H9 (cell line): ENCODE measurements around the gene PDZRN4. TPM values are rescaled to one million over a fixed set of nuclear protein-coding genes. Genes with fewer than 3 reads are reported as not detected.

Experiments used
- DNase-seq: peaks from one replicate; pipeline ENCODE4 v3.0.0-alpha.2; 2017
- H2AFZ ChIP-seq: one replicate; pipeline ENCODE4 v1.6.1; 2013; ENCODE audit warnings: mild to moderate bottlenecking, low read length, control low read depth, moderate library complexity
- H2AK5ac ChIP-seq: 2 replicates; pipeline ENCODE4 v1.6.1; 2013; ENCODE audit warnings: low read length, control low read depth, mixed read lengths; ENCODE audit not compliant: insufficient read length
- H2BK120ac ChIP-seq: one replicate; pipeline ENCODE4 v1.6.1; 2013; ENCODE audit warnings: low read depth, mild to moderate bottlenecking, low read length, control low read depth, inconsistent platforms; ENCODE audit not compliant: poor library complexity, severe bottlenecking
- H2BK12ac ChIP-seq: 2 replicates; pipeline ENCODE4 v1.6.1; 2013; ENCODE audit warnings: low read length, control low read depth, mixed read lengths, low read depth; ENCODE audit not compliant: insufficient read length
- H2BK15ac ChIP-seq: 2 replicates; pipeline ENCODE4 v1.6.1; 2013; ENCODE audit warnings: low read depth, low read length, control low read depth
- H2BK20ac ChIP-seq: one replicate; pipeline ENCODE4 v1.6.1; 2013; ENCODE audit warnings: low read depth, mild to moderate bottlenecking, low read length, control low read depth, inconsistent platforms; ENCODE audit not compliant: poor library complexity, severe bottlenecking
- H2BK5ac ChIP-seq: 2 replicates; pipeline ENCODE4 v1.6.1; 2013; ENCODE audit warnings: low read length, control low read depth, mixed read lengths; ENCODE audit not compliant: insufficient read length
- H3K14ac ChIP-seq: 2 replicates; pipeline ENCODE4 v1.6.1; 2013; ENCODE audit warnings: low read length, control low read depth; ENCODE audit not compliant: insufficient read depth
- H3K18ac ChIP-seq: 2 replicates; pipeline ENCODE4 v1.6.1; 2013; ENCODE audit warnings: low read depth, mild to moderate bottlenecking, mixed read lengths, low read length, control low read depth; ENCODE audit not compliant: insufficient read length
- H3K23ac ChIP-seq: 2 replicates; pipeline ENCODE4 v1.6.1; 2013; ENCODE audit warnings: low read length, control low read depth, mixed read lengths, low read depth; ENCODE audit not compliant: insufficient read length
- H3K23me2 ChIP-seq: 2 replicates; pipeline ENCODE4 v1.6.1; 2013; ENCODE audit warnings: low read depth, mild to moderate bottlenecking, mixed read lengths, low read length, control low read depth; ENCODE audit not compliant: insufficient read length, poor library complexity, severe bottlenecking
- H3K27ac ChIP-seq: 2 replicates; pipeline ENCODE4 v1.5.1; 2013; ENCODE audit warnings: low read length, control low read depth, mixed read lengths, low read depth; ENCODE audit not compliant: insufficient read length
- H3K27me3 ChIP-seq: 2 replicates; pipeline ENCODE4 v1.6.1; 2013; ENCODE audit warnings: low read length, control low read depth, inconsistent platforms; ENCODE audit not compliant: insufficient read depth
- H3K4ac ChIP-seq: 2 replicates; pipeline ENCODE4 v1.6.1; 2013; ENCODE audit warnings: low read depth, mild to moderate bottlenecking, control low read depth, inconsistent platforms, low read length, moderate library complexity
- H3K4me1 ChIP-seq: 2 replicates; pipeline ENCODE4 v1.6.1; 2013; ENCODE audit warnings: low read length, control low read depth, inconsistent platforms; ENCODE audit not compliant: insufficient read depth
- H3K4me2 ChIP-seq: 2 replicates; pipeline ENCODE4 v1.6.1; 2013; ENCODE audit warnings: low read length, control low read depth, mixed read lengths; ENCODE audit not compliant: insufficient read length, insufficient read depth
- H3K56ac ChIP-seq: 2 replicates; pipeline ENCODE4 v1.6.1; 2013; ENCODE audit warnings: low read depth, mild to moderate bottlenecking, mixed read lengths, low read length, control low read depth; ENCODE audit not compliant: insufficient read length
- H3K79me1 ChIP-seq: 2 replicates; pipeline ENCODE4 v1.6.1; 2013; ENCODE audit warnings: low read depth, mild to moderate bottlenecking, moderate library complexity, low read length, control low read depth, inconsistent platforms; ENCODE audit not compliant: insufficient read depth, poor library complexity, severe bottlenecking
- H3K79me2 ChIP-seq: 2 replicates; pipeline ENCODE4 v1.6.1; 2013; ENCODE audit warnings: low read length, control low read depth, inconsistent platforms; ENCODE audit not compliant: insufficient read depth
- H3K9ac ChIP-seq: 2 replicates; pipeline ENCODE4 v1.6.1; 2013; ENCODE audit warnings: low read length, control low read depth, mixed read lengths; ENCODE audit not compliant: insufficient read length; ENCODE audit errors: extremely low read depth
- H3K9me3 ChIP-seq: one replicate; pipeline ENCODE4 v1.6.1; 2013; ENCODE audit warnings: low read depth, low read length, inconsistent platforms; ENCODE audit not compliant: control insufficient read depth
- H3T11ph ChIP-seq: one replicate; pipeline ENCODE4 v1.6.1; 2013; ENCODE audit warnings: mild to moderate bottlenecking, low read length, control low read depth, inconsistent platforms
- H4K20me1 ChIP-seq: one replicate; pipeline ENCODE4 v1.6.1; 2013; ENCODE audit not compliant: control insufficient read depth, insufficient read length, insufficient read depth
- H4K5ac ChIP-seq: 2 replicates; pipeline ENCODE4 v1.6.1; 2013; ENCODE audit warnings: low read depth, mild to moderate bottlenecking, mixed read lengths, low read length, control low read depth; ENCODE audit not compliant: insufficient read length
- H4K8ac ChIP-seq: replicated peaks from 2 replicates; pipeline ENCODE4 v1.6.1; 2013; ENCODE audit warnings: low read length, control low read depth, mixed read lengths, low read depth; ENCODE audit not compliant: insufficient read length
- H4K91ac ChIP-seq: 2 replicates; pipeline ENCODE4 v1.6.1; 2013; ENCODE audit warnings: low read depth, mild to moderate bottlenecking, moderate library complexity, mixed read lengths, low read length, control low read depth; ENCODE audit not compliant: insufficient read length
- H3K27ac Mint-ChIP-seq, 3 experiments: 2 replicates in 2 of 3; 3 replicates in 1 of 3; pipeline ENCODE4 v1.8.0; 2020 to 2021; ENCODE audit warnings: mixed read lengths in 3 of 3, mild to moderate bottlenecking in 1 of 3, moderate library complexity in 1 of 3
- H3K27me3 Mint-ChIP-seq: 2 replicates; pipeline ENCODE4 v1.8.0; 2021; ENCODE audit warnings: low read depth, mild to moderate bottlenecking, moderate library complexity, mixed read lengths
- H3K36me3 Mint-ChIP-seq, 3 experiments: 2 replicates in 2 of 3; 3 replicates in 1 of 3; pipeline ENCODE4 v1.8.0; 2020 to 2021; ENCODE audit warnings: low read depth in 3 of 3, mixed read lengths in 3 of 3; ENCODE audit not compliant: insufficient read depth in 1 of 3
- H3K4me1 Mint-ChIP-seq, 2 experiments: 2 replicates each; pipeline ENCODE4 v1.8.0; 2020; ENCODE audit warnings: mixed read lengths in 2 of 2
- H3K4me3 Mint-ChIP-seq, 2 experiments: 2 replicates in 1 of 2; 3 replicates in 1 of 2; pipeline ENCODE4 v1.8.0; 2020 to 2021; ENCODE audit warnings: mild to moderate bottlenecking in 2 of 2, mixed read lengths in 2 of 2, moderate library complexity in 1 of 2
- H3K9me3 Mint-ChIP-seq, 2 experiments: 2 replicates in 1 of 2; 3 replicates in 1 of 2; pipeline ENCODE4 v1.8.0; 2020; ENCODE audit warnings: mild to moderate bottlenecking in 2 of 2, mixed read lengths in 2 of 2, moderate library complexity in 1 of 2
- CTCF ChIP-seq: fragments of 200-600 bp; sonication (generic); conservative IDR thresholded peaks from 3 replicates; pipeline ENCODE4 v1.8.0; 2021; ENCODE audit warnings: antibody characterized with exemption, mild to moderate bottlenecking
- WGBS: extraction: QIAGEN DNeasy Blood & Tissue Kit; methylation state at CpG from one replicate; pipeline ENCODE4 v1.1.7; 2013; ENCODE audit warnings: missing lambda C conversion rate, low lambda C conversion rate, mixed read lengths; ENCODE audit not compliant: insufficient read length; ENCODE audit errors: extremely low coverage; 5-methylcytosine and 5-hydroxymethylcytosine counted together
- total RNA-seq: library from RNA; stranded (reverse); gene quantifications from 2 replicates; pipeline ENCODE4 v1.2.1, GENCODE V29; 2021

The PDZRN4 gene
- total RNA-seq, 1 experiment from 2014 or later = not detected

DNA sequence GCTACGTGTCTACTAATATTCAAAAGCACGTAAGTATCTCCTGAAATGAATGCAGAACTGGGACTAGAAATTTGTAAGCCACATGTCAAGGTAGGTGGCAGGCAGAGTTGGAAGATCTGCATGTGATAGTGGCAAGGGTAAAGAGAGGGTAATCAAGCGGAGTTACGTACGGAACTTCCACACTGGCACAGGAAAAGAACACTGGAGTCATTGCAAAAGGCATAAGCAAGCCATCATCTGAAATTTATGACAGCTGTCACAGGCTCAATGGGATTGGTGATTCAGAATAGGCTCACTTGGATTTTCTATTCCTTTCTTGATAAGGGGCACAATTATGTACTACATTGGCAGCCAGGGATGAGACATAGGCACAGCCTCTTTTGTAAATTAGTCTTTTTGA is 245.3 kb downstream of the PDZRN4 start:
- H3K4me1 ChIP-seq = no peaks in the 10 kb centered on the region; the same call in 1 of the 2 replicates
- H3K18ac ChIP-seq = no peak overlapping the region
- H3K14ac ChIP-seq = no peak overlapping the region
- H2BK15ac ChIP-seq = no peak overlapping the region
- Mint-ChIP-seq H3K4me3 (no peak overlapping the region), H3K27ac (no peak overlapping the region), H3K9me3 (no peaks in the 10 kb centered on the region; a peak in 1 of 5 replicates), H3K27me3 (no peaks in the 10 kb centered on the region), H3K4me1 (peaks cover 6 to 7% of the 10 kb centered on the region in 2 experiments; a peak in 3 of 4 replicates), H3K36me3 (no peaks in the 10 kb centered on the region)
- H3T11ph ChIP-seq = no peak overlapping the region
- no peaks in the 10 kb centered on the region for H3K79me2 ChIP-seq
- DNase-seq = no peak
- no peak overlapping the region for H2BK5ac ChIP-seq
- no peak overlapping the region for H3K9ac ChIP-seq
- no peaks in the 10 kb centered on the region for H4K20me1 ChIP-seq
- no peak overlapping the region for H3K27ac ChIP-seq
- no peak overlapping the region for H2BK20ac ChIP-seq
- no peak overlapping the region for H3K23ac ChIP-seq
- no peak overlapping the region for H4K8ac ChIP-seq
- H3K4ac ChIP-seq = no peak overlapping the region
- no peaks in the 10 kb centered on the region for H3K23me2 ChIP-seq
- H2BK120ac ChIP-seq = no peak overlapping the region
- no peak overlapping the region for H3K4me2 ChIP-seq
- H2BK12ac ChIP-seq = no peak overlapping the region
- TF ChIP-seq CTCF = no peak
- no peak overlapping the region for H3K56ac ChIP-seq
- H2AFZ ChIP-seq = no peak overlapping the region
- no CpG with 5 or more reads among the region's 5 CpGs for WGBS
- no peaks in the 10 kb centered on the region for H3K79me1 ChIP-seq
- H4K5ac ChIP-seq = no peak overlapping the region
- H2AK5ac ChIP-seq = no peak overlapping the region
- H3K27me3 ChIP-seq = no peaks in the 10 kb centered on the region
- H4K91ac ChIP-seq = no peak overlapping the region
- H3K9me3 ChIP-seq = no peaks in the 10 kb centered on the region
